Transverse colon (tissue), 4 donors: ENCODE data around the gene CRMP1.

Source experiments
- CTCF ChIP-seq, 5 experiments: fragments of 200-600 bp in 3 of 5; fragments of 450-650 bp in 2 of 5; sonication (generic) in 3 of 5; IDR thresholded peaks; 1 replicate in 2 of 5; 2 replicates in 3 of 5; pipeline ENCODE4 v1.5.1; 2016 to 2017; ENCODE audit warnings: antibody characterized with exemption in 5 of 5, inconsistent platforms in 3 of 5, mild to moderate bottlenecking in 2 of 5, moderate library complexity in 1 of 5
- EP300 ChIP-seq: sonication (generic); formaldehyde crosslinking; IDR thresholded peaks from one replicate; pipeline ENCODE4 v1.6.1; 2017; ENCODE audit warnings: antibody characterized with exemption, low read depth
- POLR2AphosphoS5 ChIP-seq, 3 donors: sonication (generic); formaldehyde crosslinking; IDR thresholded peaks; one replicate each; pipeline ENCODE4 v1.6.1; 2016; ENCODE audit warnings: antibody characterized with exemption in 3 of 3

- no peak for TF ChIP-seq POLR2AphosphoS5 (IDR thresholded peaks at IDR 0.05)
- TF ChIP-seq CTCF (IDR thresholded peaks at IDR 0.05), result no peak
- TF ChIP-seq EP300, result no peak
These were observed 6.5 kb upstream of the CRMP1 start for GRCh38 chr4:5899396-5899795.
